HG03135 (cell line): ENCODE results near the gene PCSK9.
"Not testable (repeated sequence)": the region's sequence is repeated elsewhere in the genome, so short reads cannot be mapped to it uniquely, and the experiment has no call there.

Experiments used
- ATAC-seq: cut with Tn5 transposase; IDR thresholded peaks from one replicate; pipeline ENCODE4 v1.9.1; 2021; ENCODE audit warnings: mild to moderate bottlenecking, moderate library complexity; ENCODE audit not compliant: unreplicated experiment

Gene PCSK9

DNA sequence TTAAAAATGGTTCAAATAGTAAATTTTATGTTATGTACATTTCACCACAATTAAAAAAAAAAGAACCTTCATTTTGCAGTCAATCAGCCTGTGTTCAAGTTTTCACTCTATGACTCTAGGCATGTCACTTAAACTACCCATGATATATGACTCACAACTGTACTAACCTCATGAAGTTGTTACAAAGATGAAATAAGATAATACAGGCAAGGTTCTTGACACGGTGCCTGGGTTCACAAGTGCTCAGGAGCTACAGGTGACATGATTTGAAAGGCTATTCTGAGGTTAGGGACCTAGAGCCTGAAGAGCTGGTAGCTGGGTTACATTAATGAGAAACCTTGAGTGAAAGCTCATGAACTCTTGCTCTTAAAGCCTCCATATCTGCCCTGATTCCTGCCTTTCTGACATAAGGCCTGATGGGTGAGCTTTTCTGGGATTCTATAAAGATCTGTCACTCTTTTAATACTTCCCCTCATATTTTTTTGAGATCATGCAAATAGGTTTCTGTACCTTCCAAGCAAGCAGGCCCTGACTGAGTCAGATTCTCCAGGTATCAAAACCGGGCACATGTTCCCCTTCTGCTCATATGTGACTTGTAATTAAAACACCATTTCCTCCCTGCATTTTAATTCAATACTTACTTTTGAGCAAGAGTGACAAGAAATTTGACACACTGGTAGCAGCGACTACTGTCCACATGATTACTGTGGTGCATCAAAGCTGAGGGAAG is 34.0 kb downstream of the PCSK9 start:
- no peak for ATAC-seq

DNA sequence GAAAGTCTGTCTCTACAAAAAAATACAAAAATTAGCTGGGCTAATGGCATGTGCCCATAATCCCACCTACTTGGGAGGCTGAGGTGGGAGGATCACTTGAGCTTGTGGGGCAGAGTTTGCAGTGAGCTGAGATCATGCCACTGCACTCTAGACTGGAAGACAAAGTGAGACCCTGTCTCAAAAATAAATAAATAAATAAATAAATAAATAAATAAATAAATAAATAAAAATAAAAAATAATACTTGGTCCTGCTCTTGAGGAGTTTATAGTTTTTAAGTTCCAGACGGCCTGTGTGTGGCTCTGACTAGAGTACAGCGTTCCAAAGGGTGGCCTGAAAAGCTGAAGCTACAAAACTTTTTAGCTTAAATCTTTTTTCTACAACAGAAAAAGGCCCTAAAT is 35.1 kb downstream of the PCSK9 start:
- ATAC-seq, result no peak

DNA sequence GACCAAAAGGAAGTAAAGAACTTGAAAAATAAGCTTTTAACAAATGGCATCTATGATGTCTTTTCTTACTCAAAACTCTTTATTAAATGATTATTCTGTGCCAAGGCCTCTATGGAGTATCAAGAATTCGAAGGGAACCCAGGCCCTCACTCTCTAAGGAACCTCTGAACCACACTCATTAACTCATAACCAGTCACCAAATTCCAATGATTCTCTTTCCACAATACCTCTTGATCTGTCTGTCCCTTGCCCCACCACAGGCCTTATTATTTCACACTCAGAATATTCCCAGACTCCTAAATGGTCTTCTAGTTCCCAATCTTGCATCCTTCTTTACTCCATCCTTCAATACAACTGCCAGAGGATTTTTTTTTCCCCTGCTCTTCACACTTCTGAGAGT is 37.0 kb downstream of the PCSK9 start:
- ATAC-seq, result no peak

DNA sequence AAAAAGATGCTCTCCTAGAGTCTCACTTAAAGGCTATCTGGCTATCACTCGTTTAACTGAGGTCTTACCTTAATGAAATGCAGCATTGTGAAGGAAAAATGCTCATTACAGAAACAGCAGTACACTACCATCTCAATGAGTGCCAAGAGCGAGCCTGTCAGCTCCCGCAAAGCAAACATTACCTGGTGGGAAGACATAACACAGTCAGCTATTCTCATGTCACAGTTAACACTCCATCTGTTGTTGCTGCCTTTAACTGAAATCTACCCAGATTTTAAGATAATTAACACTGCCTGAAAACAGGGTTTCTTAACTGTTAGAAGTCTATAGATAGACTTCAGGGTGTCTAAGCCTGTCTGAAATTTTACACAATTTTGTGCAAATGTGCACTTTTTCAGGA is 39.1 kb downstream of the PCSK9 start:
- no peak for ATAC-seq

DNA sequence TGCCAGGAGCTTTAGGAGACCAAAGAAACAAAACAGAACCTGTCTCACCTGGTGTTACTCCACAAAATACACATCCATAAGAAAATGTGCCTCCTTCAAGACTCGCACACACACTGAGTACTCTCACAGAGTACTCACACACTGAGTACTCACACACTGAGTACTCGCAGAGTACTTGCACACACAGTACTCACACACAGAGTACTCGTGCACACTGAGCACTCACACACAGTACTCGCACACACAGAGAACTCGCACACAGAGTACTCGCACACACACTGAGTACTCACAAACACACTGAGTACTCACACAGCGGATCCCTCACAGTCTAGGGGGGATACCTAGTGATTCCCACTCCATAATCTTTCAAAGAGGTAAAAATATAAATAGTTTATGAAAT is 40.3 kb downstream of the PCSK9 start:
- ATAC-seq, result no peak

DNA sequence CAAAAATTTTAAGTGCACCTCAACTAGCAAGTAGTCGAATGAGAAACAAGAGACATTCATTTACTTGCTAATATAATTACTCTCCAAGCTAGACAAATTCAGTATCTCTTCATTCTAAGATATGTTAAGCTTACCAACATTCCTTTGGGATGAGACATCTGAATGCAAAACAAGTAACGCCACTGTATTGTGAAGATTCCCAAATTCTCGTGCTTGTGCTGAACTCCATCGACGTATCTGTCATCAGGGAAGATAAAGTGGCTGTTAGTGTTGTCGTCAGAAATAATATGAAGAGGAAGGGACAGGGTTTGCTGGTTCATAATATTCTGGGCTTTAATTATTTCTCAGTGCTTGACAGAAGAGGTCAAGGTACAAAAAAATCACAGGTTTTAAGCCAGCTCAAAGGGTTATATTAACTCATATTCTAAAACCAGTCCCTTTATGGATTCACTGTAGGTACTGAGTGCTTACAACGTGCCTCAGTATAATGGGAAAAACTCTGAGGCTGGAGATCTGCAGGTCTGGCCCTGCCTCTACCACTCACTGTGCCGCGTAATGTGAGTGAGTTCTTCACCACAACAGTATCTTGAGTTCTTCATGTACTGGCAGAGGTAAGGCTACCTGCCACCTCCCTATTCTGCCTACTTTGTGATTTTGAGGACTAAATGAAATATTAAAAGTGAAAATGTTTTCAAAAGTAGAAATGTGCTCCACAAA is 42.0 kb downstream of the PCSK9 start:
- no peak for ATAC-seq

DNA sequence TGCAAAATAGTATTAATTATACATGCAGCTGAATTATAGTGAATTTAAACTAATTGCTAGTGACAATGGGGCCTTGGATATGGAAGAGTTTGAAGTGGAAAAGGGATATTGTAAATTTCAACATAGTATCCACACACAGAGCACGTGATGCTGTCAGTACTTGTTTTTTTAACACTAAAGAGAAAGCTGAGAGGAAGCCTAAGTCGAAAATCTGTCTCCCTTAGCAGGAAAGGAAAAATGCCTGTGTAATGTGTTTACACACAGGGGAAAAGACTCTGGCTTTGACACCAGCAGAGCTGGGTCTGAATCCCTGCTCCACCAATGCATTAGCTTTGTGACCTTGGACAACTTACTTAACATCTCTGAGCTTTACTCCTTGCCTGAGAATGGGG is 42.6 kb downstream of the PCSK9 start:
- no peak for ATAC-seq

DNA sequence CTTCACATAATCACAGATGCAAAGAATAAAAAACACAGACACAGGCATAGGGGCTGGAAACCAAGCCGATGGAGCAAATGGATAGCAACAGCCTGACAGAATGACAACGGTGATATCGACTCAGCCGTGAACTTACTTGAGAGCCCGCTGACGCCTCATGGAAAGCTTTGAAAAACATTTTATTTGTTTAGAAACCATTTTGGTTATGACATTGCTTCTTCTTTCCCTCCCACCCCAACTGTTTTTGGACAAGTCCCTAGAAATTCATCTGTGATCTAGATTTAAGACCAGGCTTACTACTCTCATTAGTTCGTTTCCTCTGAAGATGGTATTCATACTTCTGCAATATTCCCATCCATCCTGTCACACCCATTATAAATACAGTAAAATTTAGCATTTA is 44.9 kb downstream of the PCSK9 start:
- no peak for ATAC-seq

DNA sequence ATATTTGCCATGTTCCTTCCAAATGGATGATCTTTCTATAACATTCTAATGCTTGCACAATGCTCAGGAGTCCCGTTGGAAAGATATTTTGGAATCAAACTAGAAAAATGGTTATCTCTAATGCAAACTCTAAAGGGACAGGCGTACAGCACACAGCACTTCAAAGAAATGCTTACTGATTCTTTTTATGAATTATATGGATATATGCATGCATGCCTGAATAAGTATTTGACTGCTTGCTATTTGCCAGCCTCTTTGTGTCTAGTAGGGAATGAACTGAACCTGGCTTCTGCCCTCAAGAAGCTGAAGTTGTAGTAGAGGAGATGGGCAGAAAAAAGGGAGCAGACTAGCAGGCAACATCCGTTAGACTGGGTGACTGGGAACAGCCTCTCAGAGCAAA is 48.1 kb downstream of the PCSK9 start:
- ATAC-seq, result no peak

DNA sequence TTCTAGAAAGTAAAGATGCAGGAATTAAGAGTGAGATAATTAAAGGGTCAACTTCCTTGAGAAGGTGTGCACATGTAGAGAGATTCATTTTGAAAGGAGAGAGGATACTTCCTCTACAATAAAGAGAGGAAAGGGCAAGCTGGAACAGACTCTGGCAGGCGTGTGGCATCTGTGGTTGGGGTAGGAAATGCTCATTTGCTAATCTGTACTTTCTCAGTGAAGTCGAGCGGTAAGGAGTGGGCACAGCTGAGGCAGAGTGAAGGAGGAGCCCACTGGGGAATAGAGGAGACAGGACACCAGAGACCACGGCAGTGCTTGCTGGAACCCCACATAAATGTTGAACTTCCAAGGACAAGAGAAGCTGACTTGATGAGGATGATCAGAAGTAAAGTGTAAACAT is 49.1 kb downstream of the PCSK9 start:
- no peak for ATAC-seq

DNA sequence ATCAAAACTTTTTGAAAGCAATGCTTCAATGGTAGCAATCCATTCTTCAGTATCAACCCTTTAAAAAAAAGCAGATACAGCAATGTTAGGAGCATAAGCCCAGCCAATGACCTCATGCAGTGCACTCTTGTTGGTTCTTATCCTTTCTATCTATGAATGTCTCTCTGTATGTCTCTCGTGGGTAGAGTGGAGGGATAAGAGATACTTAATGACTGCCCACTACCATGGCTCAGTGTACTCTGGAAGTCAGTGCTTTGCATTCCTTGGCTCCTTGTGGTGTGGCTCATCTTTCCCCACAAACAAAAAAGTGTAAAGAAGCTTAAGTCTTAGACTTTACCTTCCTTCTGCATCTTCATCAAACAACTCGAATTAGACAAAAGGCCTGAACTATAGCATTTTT is 50.3 kb downstream of the PCSK9 start:
- no peak for ATAC-seq

DNA sequence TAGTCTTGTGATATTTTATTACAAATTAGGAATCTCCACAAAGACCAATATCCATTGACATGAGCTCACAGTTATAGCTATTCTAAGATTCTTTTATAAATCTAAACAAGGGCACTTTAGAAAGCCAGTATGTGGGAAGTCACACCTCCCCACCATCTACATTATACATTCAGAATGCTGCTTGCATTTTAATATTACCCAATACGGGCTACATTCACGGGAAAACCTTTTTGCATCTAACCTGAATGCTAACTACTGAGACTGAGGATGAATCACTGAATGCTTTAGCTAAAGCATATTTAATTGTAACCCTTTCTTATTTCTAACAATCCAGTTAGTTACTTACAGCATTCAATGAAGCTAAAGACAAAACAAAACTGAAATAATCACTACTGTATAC is 53.1 kb downstream of the PCSK9 start:
- no peak for ATAC-seq

DNA sequence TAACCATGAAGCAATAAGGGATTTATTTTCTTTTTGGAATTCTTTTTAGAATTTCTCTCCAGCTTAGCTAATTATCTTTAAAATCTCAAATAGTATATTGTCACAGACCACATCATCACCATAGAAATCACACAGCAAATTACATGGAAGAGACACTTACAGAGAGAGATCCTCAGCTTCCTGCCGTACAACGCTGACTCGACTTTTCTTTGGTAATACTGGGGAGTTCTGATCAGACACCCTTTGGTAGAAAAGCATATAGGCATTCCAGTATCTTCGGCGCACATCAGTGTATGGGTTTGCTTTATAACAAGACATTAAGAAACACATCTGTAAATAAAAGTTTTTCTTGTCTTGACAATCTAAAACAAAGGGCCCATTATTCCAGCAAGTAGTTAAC is 55.7 kb downstream of the PCSK9 start:
- no peak for ATAC-seq

DNA sequence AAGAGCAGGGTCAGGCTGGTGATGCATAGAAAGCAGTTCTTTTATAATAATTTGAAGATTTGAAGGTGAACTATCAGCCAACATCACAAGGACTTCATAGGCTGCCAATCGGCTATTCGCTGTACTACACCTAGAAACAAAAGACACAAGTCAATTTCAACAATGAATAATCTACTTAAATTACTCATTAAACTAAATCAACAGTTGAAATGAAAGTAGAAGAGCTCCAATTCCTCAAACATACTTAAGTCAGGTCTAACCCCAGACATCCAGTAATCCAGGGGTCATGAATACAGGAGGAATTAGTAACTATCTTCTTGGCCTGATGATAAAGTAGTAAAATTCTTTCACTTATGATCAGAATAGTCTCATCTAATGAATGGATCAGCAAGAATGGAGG is 64.5 kb downstream of the PCSK9 start:
- no peak for ATAC-seq

DNA sequence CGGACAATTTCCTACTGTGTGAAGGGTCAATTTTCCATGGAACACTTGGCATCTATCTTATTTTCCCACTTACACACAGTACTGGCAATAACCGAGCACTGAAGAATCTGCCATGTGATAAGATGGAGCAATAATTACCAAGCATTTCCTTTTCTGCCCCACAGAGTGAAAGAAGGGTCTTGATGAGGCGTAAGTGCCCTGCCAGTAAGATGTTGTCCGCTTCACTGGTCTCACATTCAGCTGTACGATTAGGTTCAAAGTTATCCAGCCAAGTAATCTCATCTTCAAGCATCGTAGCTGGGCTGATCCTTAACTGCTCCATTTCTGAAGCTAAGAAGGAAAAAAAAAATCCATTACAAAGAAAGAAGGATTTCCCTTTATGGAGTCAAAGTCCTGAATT is 67.8 kb downstream of the PCSK9 start:
- ATAC-seq, result no peak

DNA sequence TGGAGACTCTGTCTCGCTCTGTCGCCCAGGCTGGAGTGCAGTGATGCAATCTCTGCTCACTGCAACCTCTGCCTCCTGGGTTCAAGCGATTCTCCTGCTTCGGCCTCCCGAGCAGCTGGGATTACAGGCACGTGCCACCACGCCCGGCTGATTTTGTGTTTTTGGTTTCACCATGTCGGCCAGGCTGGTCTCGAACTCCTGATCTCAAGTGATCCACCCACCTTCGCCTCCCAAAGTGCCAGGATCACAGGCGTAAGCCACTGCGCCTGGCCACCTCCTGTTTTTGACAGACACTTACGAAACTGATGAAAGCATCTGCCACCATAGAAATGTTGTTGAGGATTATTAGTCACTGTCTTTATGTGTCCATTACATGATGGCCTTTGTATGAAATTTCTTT is 69.7 kb downstream of the PCSK9 start:
- ATAC-seq, result not testable (repeated sequence)
